Gastroesophageal sphincter (tissue), 3 donors: ENCODE results near the gene EME2.

ENCODE experiments used
- CTCF ChIP-seq, 4 experiments: fragments of 200-600 bp in 2 of 4; fragments of 450-650 bp in 2 of 4; sonication (generic) in 1 of 4; IDR thresholded peaks; one replicate each; pipeline ENCODE4 v1.5.1; 2017 to 2019; ENCODE audit warnings: antibody characterized with exemption in 4 of 4, mild to moderate bottlenecking in 2 of 4, moderate library complexity in 2 of 4
- POLR2A ChIP-seq, 2 donors: fragments of 450-650 bp; IDR thresholded peaks; one replicate each; pipeline ENCODE4 v1.6.1; 2017; ENCODE audit warnings: antibody characterized with exemption in 2 of 2, mild to moderate bottlenecking in 2 of 2, moderate library complexity in 1 of 2
- POLR2AphosphoS5 ChIP-seq: sonication (generic); formaldehyde crosslinking; IDR thresholded peaks from one replicate; pipeline ENCODE4 v1.6.1; 2017; ENCODE audit warnings: antibody characterized with exemption

GRCh38 chr16:1810106-1810505 is 37.5 kb downstream of the EME2 start:
- no peak for TF ChIP-seq CTCF (IDR thresholded peaks at IDR 0.05)
- no peak for TF ChIP-seq POLR2AphosphoS5
- no peak for TF ChIP-seq POLR2A (IDR thresholded peaks at IDR 0.05)
